8988T (cell line): ENCODE results near the gene ALG14.
"Not testable (repeated sequence)": the region's sequence is repeated elsewhere in the genome, so short reads cannot be mapped to it uniquely, and the experiment has no call there.

Source experiments
- DNase-seq: peaks from one replicate; pipeline ENCODE4 v3.0.0; 2011

The ALG14 gene

GRCh38 chr1:95072532-95073419, at the start of gene ALG14:
Gene ALG14 (minus strand): TSS chr1:95072951. CDS start chr1:95072898, 53 bp downstream.
- peak; percentile 49 for DNase-seq

GRCh38 chr1:95122151-95122697, 49.5 kb upstream of the ALG14 start:
- no peak for DNase-seq

- DNase-seq: no peak
These were observed 46.5 kb upstream of the ALG14 start for GRCh38 chr1:95119273-95119672.

- DNase-seq: no peak
These were observed 46.0 kb upstream of the ALG14 start for GRCh38 chr1:95118710-95119109.

- DNase-seq: no peak
These were observed 45.3 kb upstream of the ALG14 start for GRCh38 chr1:95118067-95118499.

GRCh38 chr1:95117207-95118066, 44.7 kb upstream of the ALG14 start, which contains the start of gene TLCD4:
Gene TLCD4 (plus strand): TSS chr1:95117355. CDS start chr1:95143902, 26,547 bp downstream.
- DNase-seq: peak; percentile 62

- DNase-seq: peak; percentile 58
These were observed 43.9 kb upstream of the ALG14 start for GRCh38 chr1:95116580-95117206.

- no peak for DNase-seq
These were observed 43.0 kb upstream of the ALG14 start for GRCh38 chr1:95115708-95116137.

- no peak for DNase-seq
These were observed 40.9 kb upstream of the ALG14 start for GRCh38 chr1:95113684-95114083.

- DNase-seq: no peak
These were observed 38.3 kb upstream of the ALG14 start for GRCh38 chr1:95111014-95111413.

GRCh38 chr1:95108792-95109191, 36.0 kb upstream of the ALG14 start:
- no peak for DNase-seq

- no peak for DNase-seq
These were observed 25.4 kb upstream of the ALG14 start for GRCh38 chr1:95098196-95098595.

GRCh38 chr1:95097426-95097825, 24.7 kb upstream of the ALG14 start:
- no peak for DNase-seq

- no peak for DNase-seq
These were observed 23.6 kb upstream of the ALG14 start for GRCh38 chr1:95096218-95096841.

- DNase-seq: no peak
These were observed 23.1 kb upstream of the ALG14 start for GRCh38 chr1:95095833-95096217.

- no peak for DNase-seq
These were observed 22.2 kb upstream of the ALG14 start for GRCh38 chr1:95094923-95095322.

- no peak for DNase-seq
These were observed 20.5 kb upstream of the ALG14 start for GRCh38 chr1:95093296-95093695.

- not testable (repeated sequence) for DNase-seq
These were observed 20.1 kb upstream of the ALG14 start for GRCh38 chr1:95092891-95093290.

- not testable (repeated sequence) for DNase-seq
These were observed 18.5 kb upstream of the ALG14 start for GRCh38 chr1:95091290-95091689.

- no peak for DNase-seq
These were observed 17.0 kb upstream of the ALG14 start for GRCh38 chr1:95089650-95090287.

GRCh38 chr1:95088303-95088702, 15.6 kb upstream of the ALG14 start:
- DNase-seq: no peak
